ENCODE results near the gene SGMS1. TPM values are rescaled to one million over a fixed set of nuclear protein-coding genes. Genes with fewer than 3 reads are reported as not detected.

SGMS1 gene
- total and polyA plus RNA-seq, 4 donors: 15.8 to 142 (median 41.3) TPM

DNA sequence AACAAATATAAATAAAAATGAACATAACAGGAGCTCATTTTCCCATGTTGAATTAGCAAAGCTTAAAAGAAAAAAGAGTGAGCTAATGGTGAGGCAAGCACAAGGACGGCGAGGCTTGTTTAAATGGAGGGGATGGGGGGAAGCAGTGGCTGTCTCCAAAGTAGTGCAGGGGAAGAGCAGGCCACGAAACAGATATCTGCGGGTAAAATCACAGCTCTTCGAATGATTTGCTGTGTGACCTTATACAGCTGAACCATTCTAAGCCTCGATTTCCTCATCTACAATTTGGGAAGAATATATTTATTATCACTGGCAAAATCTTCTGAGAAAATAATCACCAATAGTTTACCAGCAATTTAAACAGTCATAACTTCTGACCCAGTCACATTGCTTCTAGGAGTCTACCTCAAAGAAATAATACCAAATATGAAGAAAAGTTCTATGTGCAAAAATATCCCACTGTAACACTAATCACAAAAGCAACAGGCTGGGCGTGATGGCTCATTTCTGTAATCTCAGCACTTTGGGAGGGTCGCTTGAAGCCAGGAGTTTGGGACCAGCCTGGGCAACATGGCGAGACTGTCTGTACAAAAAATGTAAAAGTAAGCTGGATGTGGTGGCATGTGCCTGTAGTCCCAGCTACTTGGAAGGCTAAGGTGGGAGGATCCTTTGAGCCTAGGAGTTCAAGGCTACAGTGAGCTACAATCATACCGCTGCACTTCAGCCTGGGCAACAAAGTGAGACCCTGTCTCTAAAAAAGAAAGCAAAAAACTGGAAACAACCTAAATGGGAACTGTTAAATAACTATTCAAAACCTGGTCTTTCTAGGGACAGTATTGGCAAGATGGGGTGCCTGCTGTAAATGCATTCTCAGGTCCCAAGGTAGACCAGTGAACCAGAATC, 309.3 kb downstream of the SGMS1 start:
- WGBS, 2 donors: 95 to 96% methylated on average over 10 of the region's 10 CpGs
- Histone ChIP-seq H3K9ac (ENCODE audit: insufficient read depth in 1 of 2, low read length in 2 of 2) (no peak overlapping the region), H3K9me3 (ENCODE audit: control insufficient read depth in 4 of 4, insufficient read depth in 3 of 4, low read length in 3 of 4) (no peaks in the 10 kb centered on the region), H3K4me3 (no peak overlapping the region), H3K36me3 (ENCODE audit: control insufficient read depth in 4 of 4, insufficient read depth in 4 of 4, low read length in 4 of 4) (peaks cover 9 to 18% (median 13%) of the 10 kb centered on the region in 4 donors), H3K27ac (ENCODE audit: low read depth in 1 of 2, low read length in 1 of 2) (no peak overlapping the region), H3K27me3 (ENCODE audit: control insufficient read depth in 3 of 3, insufficient read depth in 3 of 3, low read length in 2 of 3) (no peaks in the 10 kb centered on the region), H3K4me1 (ENCODE audit: control insufficient read depth in 5 of 5, insufficient read depth in 5 of 5, low read length in 5 of 5) (peaks cover 0 to 33% (median 18%) of the 10 kb centered on the region in 5 donors)
- TF ChIP-seq, protein P1, sequence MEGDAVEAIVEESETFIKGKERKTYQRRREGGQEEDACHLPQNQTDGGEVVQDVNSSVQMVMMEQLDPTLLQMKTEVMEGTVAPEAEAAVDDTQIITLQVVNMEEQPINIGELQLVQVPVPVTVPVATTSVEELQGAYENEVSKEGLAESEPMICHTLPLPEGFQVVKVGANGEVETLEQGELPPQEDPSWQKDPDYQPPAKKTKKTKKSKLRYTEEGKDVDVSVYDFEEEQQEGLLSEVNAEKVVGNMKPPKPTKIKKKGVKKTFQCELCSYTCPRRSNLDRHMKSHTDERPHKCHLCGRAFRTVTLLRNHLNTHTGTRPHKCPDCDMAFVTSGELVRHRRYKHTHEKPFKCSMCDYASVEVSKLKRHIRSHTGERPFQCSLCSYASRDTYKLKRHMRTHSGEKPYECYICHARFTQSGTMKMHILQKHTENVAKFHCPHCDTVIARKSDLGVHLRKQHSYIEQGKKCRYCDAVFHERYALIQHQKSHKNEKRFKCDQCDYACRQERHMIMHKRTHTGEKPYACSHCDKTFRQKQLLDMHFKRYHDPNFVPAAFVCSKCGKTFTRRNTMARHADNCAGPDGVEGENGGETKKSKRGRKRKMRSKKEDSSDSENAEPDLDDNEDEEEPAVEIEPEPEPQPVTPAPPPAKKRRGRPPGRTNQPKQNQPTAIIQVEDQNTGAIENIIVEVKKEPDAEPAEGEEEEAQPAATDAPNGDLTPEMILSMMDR (IDR thresholded peaks at IDR 0.05; ENCODE audit: control extremely low read depth, extremely low read depth): no peak
- no peak for DNase-seq
- no peak for ATAC-seq (ENCODE audit: insufficient read depth, low FRiP score)

DNA sequence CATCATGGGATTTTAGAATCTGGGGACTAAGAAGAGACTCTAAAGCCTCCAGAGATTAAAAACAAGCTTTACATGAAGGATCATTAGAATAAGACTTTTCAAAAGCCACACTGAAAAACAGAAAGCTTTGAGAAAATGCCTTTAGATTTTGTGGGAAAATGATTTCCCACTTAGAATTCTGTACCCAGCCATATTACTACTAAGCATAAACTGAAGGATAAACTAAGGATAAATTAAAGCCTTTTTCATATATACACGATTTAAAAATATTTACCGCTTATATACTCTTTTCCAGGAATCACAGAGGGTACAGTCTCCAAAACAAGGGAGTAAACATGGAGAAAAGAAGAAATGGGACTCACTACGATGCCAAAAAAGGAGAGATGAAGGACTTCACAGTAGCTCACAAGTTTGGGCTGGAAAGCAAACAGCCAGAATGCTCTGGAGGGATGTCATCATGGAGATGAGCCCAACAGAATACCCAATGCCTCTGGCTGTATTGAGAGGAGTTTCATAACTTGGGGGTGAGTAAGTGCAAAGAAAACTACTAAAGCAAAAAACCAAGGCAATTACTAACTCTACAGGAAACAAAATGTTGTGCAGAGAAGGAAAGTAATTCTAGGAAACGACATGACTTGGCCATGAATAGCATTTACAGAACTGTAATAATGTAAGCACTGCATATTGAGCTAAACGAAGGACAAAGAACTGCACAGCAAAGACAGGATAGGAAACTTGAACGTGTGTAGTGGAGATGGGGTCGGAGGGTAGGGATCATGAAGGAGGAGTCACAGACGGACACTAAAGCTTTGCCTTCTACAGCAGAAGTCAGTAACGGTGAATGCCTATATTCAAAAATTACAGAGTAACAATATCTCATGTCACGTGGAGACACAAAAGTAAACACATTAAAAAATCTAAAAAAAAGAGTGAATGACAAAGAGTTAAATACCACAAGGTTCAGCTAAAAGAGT, 311.0 kb downstream of the SGMS1 start:
- TF ChIP-seq, protein P1 (IDR thresholded peaks at IDR 0.05; ENCODE audit: control extremely low read depth, extremely low read depth): no peak
- no peaks in the 10 kb centered on the region for H3K27me3 ChIP-seq (ENCODE audit: control insufficient read depth in 3 of 3, insufficient read depth in 3 of 3, low read length in 2 of 3)
- no peak overlapping the region for H3K9ac ChIP-seq (ENCODE audit: insufficient read depth in 1 of 2, low read length in 2 of 2)
- ATAC-seq (ENCODE audit: insufficient read depth, low FRiP score) (no peak), DNase-seq (no peak)
- no peak overlapping the region for H3K27ac ChIP-seq (ENCODE audit: low read depth in 1 of 2, low read length in 1 of 2)
- WGBS, 2 donors: 87 to 90% methylated on average over 10 of the region's 10 CpGs
- H3K4me3 ChIP-seq: no peak overlapping the region
- H3K4me1 ChIP-seq (ENCODE audit: control insufficient read depth in 5 of 5, insufficient read depth in 5 of 5, low read length in 5 of 5): peaks cover 0 to 33% (median 18%) of the 10 kb centered on the region in 5 donors
- peaks cover 13 to 29% (median 16%) of the 10 kb centered on the region in 4 donors for H3K36me3 ChIP-seq (ENCODE audit: control insufficient read depth in 4 of 4, insufficient read depth in 4 of 4, low read length in 4 of 4)
- no peaks in the 10 kb centered on the region for H3K9me3 ChIP-seq (ENCODE audit: control insufficient read depth in 4 of 4, insufficient read depth in 3 of 4, low read length in 3 of 4)

DNA sequence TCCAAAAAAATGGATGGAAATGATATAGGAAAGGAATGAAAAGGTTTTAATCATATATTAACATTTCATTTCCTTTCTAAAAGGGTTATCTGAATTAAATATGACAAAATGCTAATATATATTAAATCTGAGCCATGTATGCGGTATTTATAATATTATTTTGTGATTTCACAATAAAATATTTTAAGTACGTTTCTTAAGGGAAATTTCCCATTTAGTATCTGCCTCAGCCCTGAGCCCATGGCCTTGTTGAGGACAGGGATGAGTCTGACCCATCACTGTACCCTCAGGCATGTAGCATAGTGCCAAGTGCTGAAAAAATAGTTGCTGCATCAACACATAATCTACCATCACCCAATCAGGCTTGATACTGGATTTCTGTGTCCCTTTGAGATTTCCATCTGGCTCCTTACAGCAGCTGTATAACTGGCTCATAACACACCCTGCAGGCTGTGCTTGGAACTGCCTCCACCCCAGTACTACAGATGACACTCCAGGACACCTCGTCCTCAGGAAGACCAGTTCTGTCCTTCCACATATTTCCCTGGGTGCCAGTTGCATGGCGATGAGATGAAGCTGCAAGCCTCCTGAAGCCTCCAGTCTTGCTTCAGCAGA, 313.1 kb downstream of the SGMS1 start:
- Histone ChIP-seq H3K9me3 (ENCODE audit: control insufficient read depth in 4 of 4, insufficient read depth in 3 of 4, low read length in 3 of 4) (no peaks in the 10 kb centered on the region), H3K36me3 (ENCODE audit: control insufficient read depth in 4 of 4, insufficient read depth in 4 of 4, low read length in 4 of 4) (peaks cover 19 to 41% (median 21%) of the 10 kb centered on the region in 4 donors), H3K4me3 (no peak overlapping the region), H3K4me1 (ENCODE audit: control insufficient read depth in 5 of 5, insufficient read depth in 5 of 5, low read length in 5 of 5) (peaks cover 0 to 18% (median 8%) of the 10 kb centered on the region in 5 donors), H3K9ac (ENCODE audit: insufficient read depth in 1 of 2, low read length in 2 of 2) (no peak overlapping the region), H3K27me3 (ENCODE audit: control insufficient read depth in 3 of 3, insufficient read depth in 3 of 3, low read length in 2 of 3) (no peaks in the 10 kb centered on the region), H3K27ac (ENCODE audit: low read depth in 1 of 2, low read length in 1 of 2) (no peak overlapping the region)
- TF ChIP-seq, protein P1 (IDR thresholded peaks at IDR 0.05; ENCODE audit: control extremely low read depth, extremely low read depth): no peak
- DNase-seq (no peak), ATAC-seq (ENCODE audit: insufficient read depth, low FRiP score) (no peak)
- 92 to 93% methylated on average over 4 of the region's 4 CpGs for WGBS, 2 donors

Measured in lung (tissue), 12 donors.